Activated CD8-positive, alpha-beta T cell treated with anti-CD3 and anti-CD28 coated beads, Interleukin-2, amount 10 ng/mL, durations not matched to agents 7 days and 5 days (primary cell): Measurements from ENCODE around the gene ALKAL2. TPM values are rescaled to one million over a fixed set of nuclear protein-coding genes. Genes with fewer than 3 reads are reported as not detected.

ENCODE experiments used
- ATAC-seq: fragments of 150-1000 bp; cut with Tn5 transposase; one replicate; pipeline ENCODE4 v1.10.0; 2021; ENCODE audit warnings: moderate library complexity
- CTCF ChIA-PET: fragments of 350-600 bp; sonication (Branson Sonifier 250); formaldehyde crosslinking; loops from one replicate; lab custom pipeline; 2021; ENCODE audit warnings: antibody characterized with exemption; lab: Charles Lee
- POLR2A ChIA-PET: fragments of 350-600 bp; sonication (Branson Sonifier 250); formaldehyde crosslinking; loops from one replicate; lab custom pipeline; 2021; ENCODE audit warnings: antibody characterized with exemption; lab: Charles Lee
- DNase-seq: peaks from one replicate; pipeline ENCODE4 v3.0.0-alpha.2; 2020
- H3K27ac Mint-ChIP-seq: one replicate; pipeline ENCODE4 v1.8.0; 2021; ENCODE audit warnings: mild to moderate bottlenecking, mixed read lengths
- H3K27me3 Mint-ChIP-seq: one replicate; pipeline ENCODE4 v1.8.0; 2021; ENCODE audit warnings: low read depth, mixed read lengths
- H3K36me3 Mint-ChIP-seq: one replicate; pipeline ENCODE4 v1.8.0; 2021; ENCODE audit warnings: low read depth, mixed read lengths
- H3K4me1 Mint-ChIP-seq: one replicate; pipeline ENCODE4 v1.8.0; 2021; ENCODE audit warnings: low read depth, mixed read lengths
- H3K4me3 Mint-ChIP-seq: one replicate; pipeline ENCODE4 v1.8.0; 2021; ENCODE audit warnings: mild to moderate bottlenecking, mixed read lengths
- H3K9me3 Mint-ChIP-seq: one replicate; pipeline ENCODE4 v1.8.0; 2022; ENCODE audit warnings: mixed read lengths; ENCODE audit not compliant: insufficient read depth
- total RNA-seq, 2 experiments: library from RNA; stranded (reverse); gene quantifications; one replicate each; pipeline ENCODE4 v1.2.3, GENCODE V29; 2021

The ALKAL2 gene
- total RNA-seq, 2 experiments from 2014 or later: not detected

GRCh38 chr2:264493-265468 lies 23.1 kb downstream of the ALKAL2 start, which contains the start of gene ACP1:
TSS of gene ACP1 (plus strand) at chr2:264947. CDS start at chr2:264965, 18 bp downstream.
- Mint-ChIP-seq H3K36me3 (peaks cover 13% of the 10 kb centered on the region), H3K9me3 (no peaks in the 10 kb centered on the region), H3K4me1 (peaks cover 40% of the 10 kb centered on the region), H3K4me3 (peak within 1 kb of the TSS; percentile 92), H3K27me3 (no peaks in the 10 kb centered on the region), H3K27ac (peak within 1 kb of the TSS; percentile 95)
- ATAC-seq: peak; percentile 90
- POLR2A ChIA-PET: interaction anchor here (1.1 to 1.2 kb wide), 2 partner anchors 51 to 408 kb away, joined by 3 read pairs; no protein-coding TSS in a partner anchor
- DNase-seq: peak; percentile 96
- CTCF ChIA-PET: interaction anchor here (0.9 to 2.1 kb wide), 2 partner anchors 9 to 53 kb away, joined by 3 to 4 read pairs; no protein-coding TSS in a partner anchor

- Mint-ChIP-seq H3K4me3 (peak within 1 kb of the TSS; percentile 92), H3K27me3 (no peaks in the 10 kb centered on the region), H3K36me3 (peaks cover 14% of the 10 kb centered on the region), H3K4me1 (peaks cover 34% of the 10 kb centered on the region), H3K27ac (peak within 1 kb of the TSS; percentile 95), H3K9me3 (no peaks in the 10 kb centered on the region)
- ChIA-PET POLR2A (interaction anchor here (1.1 kb wide), 1 partner anchor 50 kb away, joined by 3 read pairs; no protein-coding TSS in a partner anchor), CTCF (interaction anchor here (2.1 kb wide), 1 partner anchor 10 kb away, joined by 4 read pairs; no protein-coding TSS in a partner anchor)
- DNase-seq: peak; percentile 64
- ATAC-seq: peak; percentile 47
Measured at GRCh38 chr2:263774-264492, 24.0 kb downstream of the ALKAL2 start, which contains the start of gene SH3YL1. TSS of gene SH3YL1 (minus strand) at chr2:264032. CDS start at chr2:263984, 48 bp downstream.

- peak overlapping the region; percentile 92 for H3K4me3 Mint-ChIP-seq
- peaks cover 28% of the 10 kb centered on the region for H3K4me1 Mint-ChIP-seq
- H3K36me3 Mint-ChIP-seq: peaks cover 21% of the 10 kb centered on the region
- ChIA-PET CTCF (interaction anchor here (2.1 to 3.1 kb wide), 2 partner anchors 11 to 16 kb away, joined by 4 to 13 read pairs; no protein-coding TSS in a partner anchor), POLR2A (interaction anchor here (1.1 kb wide), 1 partner anchor 50 kb away, joined by 3 read pairs; no protein-coding TSS in a partner anchor)
- DNase-seq (no peak), ATAC-seq (no peak)
- H3K27me3 Mint-ChIP-seq: no peaks in the 10 kb centered on the region
- H3K9me3 Mint-ChIP-seq: peaks cover 6% of the 10 kb centered on the region
- H3K27ac Mint-ChIP-seq: no peak overlapping the region
Measured at GRCh38 chr2:263022-263738, 24.7 kb downstream of the ALKAL2 start.

GRCh38 chr2:262117-262516 lies 25.8 kb downstream of the ALKAL2 start:
- ChIA-PET POLR2A (no interaction called here), CTCF (interaction anchor here (1.0 to 3.1 kb wide), 4 partner anchors 8 to 48 kb away, joined by 3 to 13 read pairs (median 3); no protein-coding TSS in a partner anchor)
- DNase-seq (no peak), ATAC-seq (no peak)
- Mint-ChIP-seq H3K4me3 (no peak overlapping the region), H3K9me3 (peaks cover 16% of the 10 kb centered on the region), H3K4me1 (peaks cover 20% of the 10 kb centered on the region), H3K27ac (no peak overlapping the region), H3K27me3 (no peaks in the 10 kb centered on the region), H3K36me3 (peaks cover 19% of the 10 kb centered on the region)

GRCh38 chr2:260507-261161 lies 27.3 kb downstream of the ALKAL2 start:
- Mint-ChIP-seq H3K4me3 (no peak overlapping the region), H3K36me3 (peaks cover 14% of the 10 kb centered on the region), H3K9me3 (peaks cover 16% of the 10 kb centered on the region), H3K27ac (no peak overlapping the region), H3K4me1 (peaks cover 7% of the 10 kb centered on the region), H3K27me3 (no peaks in the 10 kb centered on the region)
- no peak for DNase-seq
- ATAC-seq: no peak
- ChIA-PET CTCF (interaction anchor here (1.2 to 3.1 kb wide), 3 partner anchors 10 to 14 kb away, joined by 3 to 13 read pairs (median 3); no protein-coding TSS in a partner anchor), POLR2A (no interaction called here)

- ATAC-seq: no peak
- CTCF ChIA-PET: interaction anchor here (3.1 kb wide), 1 partner anchor 13 kb away, joined by 13 read pairs; no protein-coding TSS in a partner anchor
- Mint-ChIP-seq H3K27me3 (no peaks in the 10 kb centered on the region), H3K27ac (no peak overlapping the region), H3K36me3 (peaks cover 13% of the 10 kb centered on the region), H3K9me3 (peaks cover 16% of the 10 kb centered on the region), H3K4me3 (no peak overlapping the region), H3K4me1 (peaks cover 5% of the 10 kb centered on the region)
- DNase-seq: no peak
- POLR2A ChIA-PET: no interaction called here
Measured at GRCh38 chr2:259789-260331, 28.0 kb downstream of the ALKAL2 start.

- ChIA-PET CTCF (interaction anchor here (4.4 kb wide), 1 partner anchor 12 kb away, joined by 25 read pairs; no protein-coding TSS in a partner anchor), POLR2A (no interaction called here)
- Mint-ChIP-seq H3K27me3 (no peaks in the 10 kb centered on the region), H3K4me1 (peaks cover 5% of the 10 kb centered on the region), H3K36me3 (peaks cover 13% of the 10 kb centered on the region), H3K9me3 (peaks cover 16% of the 10 kb centered on the region), H3K27ac (no peak overlapping the region), H3K4me3 (no peak overlapping the region)
- no peak for ATAC-seq
- no peak for DNase-seq
Measured at GRCh38 chr2:258933-259332, 29.0 kb downstream of the ALKAL2 start.

- H3K27me3 Mint-ChIP-seq: no peaks in the 10 kb centered on the region
- no peak overlapping the region for H3K27ac Mint-ChIP-seq
- peaks cover 13% of the 10 kb centered on the region for H3K36me3 Mint-ChIP-seq
- H3K4me1 Mint-ChIP-seq: peaks cover 2% of the 10 kb centered on the region
- H3K4me3 Mint-ChIP-seq: no peak overlapping the region
- ATAC-seq (no peak), DNase-seq (no peak)
- ChIA-PET POLR2A (no interaction called here), CTCF (interaction anchor here (1.4 to 4.4 kb wide), 2 partner anchors 11 to 240 kb away, joined by 3 to 25 read pairs; no protein-coding TSS in a partner anchor)
- H3K9me3 Mint-ChIP-seq: peaks cover 16% of the 10 kb centered on the region
Measured at GRCh38 chr2:257842-258241, 30.0 kb downstream of the ALKAL2 start.

GRCh38 chr2:257429-257828 lies 30.5 kb downstream of the ALKAL2 start:
- H3K27ac Mint-ChIP-seq: no peak overlapping the region
- no peak overlapping the region for H3K4me3 Mint-ChIP-seq
- DNase-seq (no peak), ATAC-seq (no peak)
- peaks cover 16% of the 10 kb centered on the region for H3K9me3 Mint-ChIP-seq
- no peaks in the 10 kb centered on the region for H3K4me1 Mint-ChIP-seq
- H3K36me3 Mint-ChIP-seq: peaks cover 13% of the 10 kb centered on the region
- no peaks in the 10 kb centered on the region for H3K27me3 Mint-ChIP-seq
- POLR2A ChIA-PET: no interaction called here
- CTCF ChIA-PET: interaction anchor here (1.4 to 4.4 kb wide), 2 partner anchors 11 to 240 kb away, joined by 3 to 25 read pairs; no protein-coding TSS in a partner anchor

GRCh38 chr2:256094-256493 lies 31.8 kb downstream of the ALKAL2 start:
- ChIA-PET POLR2A (no interaction called here), CTCF (interaction anchor here (4.4 kb wide), 1 partner anchor 9 kb away, joined by 25 read pairs; no protein-coding TSS in a partner anchor)
- Mint-ChIP-seq H3K4me3 (no peak overlapping the region), H3K27ac (no peak overlapping the region), H3K27me3 (no peaks in the 10 kb centered on the region), H3K9me3 (peaks cover 16% of the 10 kb centered on the region), H3K36me3 (peaks cover 13% of the 10 kb centered on the region), H3K4me1 (no peaks in the 10 kb centered on the region)
- DNase-seq (no peak), ATAC-seq (no peak)
